OCI-LY7 (cell line): Measurements from ENCODE around the gene ADPRS. TPM values are rescaled to one million over a fixed set of nuclear protein-coding genes. Genes with fewer than 3 reads are reported as not detected.

Experiments
- BruUV-seq: library from RNA; stranded (reverse); fragments of 400-500 nt; replicated peaks from 2 replicates; lab custom pipeline; 2021; lab: Mats Ljungman, UMichigan
- CTCF ChIA-PET: fragments of 300-600 bp; sonication (Branson Sonifier 250); formaldehyde crosslinking; loops from one replicate; lab custom pipeline; 2022; ENCODE audit warnings: antibody characterized with exemption; ENCODE audit not compliant: unreplicated experiment; lab: Charles Lee
- POLR2A ChIA-PET: fragments of 300-600 bp; sonication (Branson Sonifier 250); formaldehyde crosslinking; loops from one replicate; lab custom pipeline; 2022; ENCODE audit warnings: antibody characterized with exemption; lab: Charles Lee
- DNase-seq: peaks from one replicate; pipeline ENCODE4 v3.0.0-alpha.2; 2015; ENCODE audit warnings: low spot score
- H2AFZ ChIP-seq: fragments of 200-600 bp; sonication (generic), shearing (Covaris generic); 2 replicates; pipeline ENCODE4 v1.6.1; 2014; ENCODE audit warnings: mild to moderate bottlenecking, antibody characterized with exemption, low read length, moderate library complexity
- H3K27ac ChIP-seq: fragments of 200-600 bp; sonication (generic); 2 replicates; pipeline ENCODE4 v1.5.1; 2014; ENCODE audit warnings: mixed run types, low read depth, mild to moderate bottlenecking, moderate library complexity, low read length, inconsistent platforms; ENCODE audit not compliant: poor library complexity, severe bottlenecking
- H3K36me3 ChIP-seq: fragments of 200-600 bp; sonication (generic); 2 replicates; pipeline ENCODE4 v1.6.1; 2014; ENCODE audit warnings: mild to moderate bottlenecking, antibody characterized with exemption, low read length, moderate library complexity, mixed read lengths; ENCODE audit not compliant: insufficient read depth
- H3K4me1 ChIP-seq: fragments of 200-600 bp; sonication (generic); 2 replicates; pipeline ENCODE4 v1.5.1; 2014; ENCODE audit warnings: mild to moderate bottlenecking, low read length; ENCODE audit not compliant: insufficient read depth, poor library complexity, severe bottlenecking
- H3K4me2 ChIP-seq: fragments of 200-600 bp; sonication (generic); 2 replicates; pipeline ENCODE4 v1.6.1; 2014; ENCODE audit warnings: mild to moderate bottlenecking, low read length
- H3K4me3 ChIP-seq: fragments of 200-600 bp; sonication (generic); 2 replicates; pipeline ENCODE4 v1.5.1; 2014; ENCODE audit warnings: mild to moderate bottlenecking, low read depth, low read length; ENCODE audit not compliant: poor library complexity, severe bottlenecking
- H3K79me2 ChIP-seq: fragments of 200-600 bp; sonication (generic); 2 replicates; pipeline ENCODE4 v1.6.1; 2016; ENCODE audit warnings: low read depth, mild to moderate bottlenecking, low read length, moderate library complexity, mixed read lengths; ENCODE audit not compliant: insufficient read depth
- H3K9me2 ChIP-seq: fragments of 200-600 bp; sonication (generic); 2 replicates; pipeline ENCODE4 v1.6.1; 2016; ENCODE audit warnings: mild to moderate bottlenecking, low read length, mixed read lengths; ENCODE audit not compliant: insufficient read depth
- H3K9me3 ChIP-seq: fragments of 200-600 bp; sonication (generic); 2 replicates; pipeline ENCODE4 v1.6.1; 2014; ENCODE audit warnings: mild to moderate bottlenecking, mixed run types, low read length, mixed read lengths
- H4K20me1 ChIP-seq: fragments of 200-600 bp; sonication (generic); 2 replicates; pipeline ENCODE4 v1.6.1; 2014; ENCODE audit warnings: mild to moderate bottlenecking, antibody characterized with exemption, low read length, moderate library complexity, mixed read lengths; ENCODE audit not compliant: insufficient read depth
- CTCF ChIP-seq: fragments of 200-600 bp; sonication (generic); conservative IDR thresholded peaks from 2 replicates; pipeline ENCODE4 v1.5.1; 2014; ENCODE audit warnings: mild to moderate bottlenecking, antibody characterized with exemption, low read length, moderate library complexity, mixed read lengths
- EZH2phosphoT487 ChIP-seq: fragments of 200-600 bp; sonication (generic); IDR thresholded peaks from 2 replicates; pipeline ENCODE4 v1.6.1; 2018; ENCODE audit warnings: low read depth, borderline replicate concordance, mild to moderate bottlenecking, mixed run types, antibody characterized with exemption, low read length, moderate library complexity, mixed read lengths
- intact Hi-C: fragments of 100-400 bp; cut with micrococcal nuclease; formaldehyde crosslinking; loops from one replicate; pipeline ENCODE4 v1.10.0; 2022; ENCODE audit not compliant: unreplicated experiment
- total RNA-seq, 2 experiments: library from RNA; depleted of rRNA in 1 of 2; stranded (reverse); fragments of >200 nt in 1 of 2; shearing (Covaris generic) in 1 of 2; gene quantifications; 2 replicates each; pipeline ENCODE4 v1.2.3, GENCODE V29; 2014 to 2022

The ADPRS gene
- total RNA-seq, 2 experiments from 2014 or later: 29.3 to 42.3 TPM

- Histone ChIP-seq H3K79me2 (peaks cover 12% of the 10 kb centered on the region), H3K27ac (no peak overlapping the region), H3K9me2 (no peaks in the 10 kb centered on the region), H4K20me1 (peaks cover 6% of the 10 kb centered on the region; the same call in 1 of the 2 replicates), H3K9me3 (no peaks in the 10 kb centered on the region), H2AFZ (no peak overlapping the region), H3K4me2 (no peak overlapping the region), H3K4me1 (peaks cover 11% of the 10 kb centered on the region), H3K36me3 (no peaks in the 10 kb centered on the region), H3K4me3 (no peak overlapping the region)
- TF ChIP-seq EZH2phosphoT487: no peak
- no peak for TF ChIP-seq CTCF
- DNase-seq: no peak
- POLR2A ChIA-PET: interaction anchor here (0.7 kb wide), 1 partner anchor 1100 kb away, joined by 3 read pairs; the partner anchor contains the start of gene TMEM35B
- intact Hi-C loops: loop anchor here (5.0 kb wide), 1 partner anchor 203 kb away; the partner anchor contains the start of gene AGO1
- no TSS peak for BruUV-seq
- CTCF ChIA-PET: no interaction called here
Measured at GRCh38 chr1:36085126-36085525, 3.6 kb upstream of the ADPRS start.

GRCh38 chr1:36085686-36086526, 2.8 kb upstream of the ADPRS start:
- Histone ChIP-seq H3K4me2 (no peak overlapping the region), H3K36me3 (no peaks in the 10 kb centered on the region), H4K20me1 (peaks cover 6% of the 10 kb centered on the region; the same call in 1 of the 2 replicates), H3K4me1 (peaks cover 16% of the 10 kb centered on the region), H3K9me3 (no peaks in the 10 kb centered on the region), H3K27ac (no peak overlapping the region), H3K79me2 (peaks cover 18% of the 10 kb centered on the region), H3K4me3 (no peak overlapping the region), H3K9me2 (no peaks in the 10 kb centered on the region), H2AFZ (no peak overlapping the region)
- DNase-seq: no peak
- no peak for TF ChIP-seq EZH2phosphoT487
- no peak for TF ChIP-seq CTCF
- no TSS peak for BruUV-seq
- intact Hi-C loops: loop anchor here (5.0 kb wide), 1 partner anchor 204 kb away; the partner anchor contains the start of gene AGO1
- POLR2A ChIA-PET: interaction anchor here (0.6 to 1.7 kb wide), 4 partner anchors 13 to 1101 kb away, joined by 3 to 5 read pairs (median 4); partner anchors contain the start of gene TMEM35B
- CTCF ChIA-PET: no interaction called here
